OCI-LY1 (cell line): ENCODE data around the gene EDC4.

Experiments
- CTCF ChIP-seq: fragments of 200-600 bp; sonication (generic), shearing (Covaris generic); IDR thresholded peaks from 2 replicates; pipeline ENCODE4 v1.5.1; 2017; ENCODE audit warnings: mild to moderate bottlenecking, antibody characterized with exemption, low read length, moderate library complexity, mixed read lengths
- EZH2 ChIP-seq: fragments of 200-600 bp; sonication (generic), shearing (Covaris generic); IDR thresholded peaks from 2 replicates; pipeline ENCODE4 v1.8.0; 2017; ENCODE audit warnings: borderline replicate concordance, mixed run types, mild to moderate bottlenecking, antibody characterized with exemption, low read length, moderate library complexity, mixed read lengths

- TF ChIP-seq CTCF (no peak), EZH2 (no peak)
These were observed 6.0 kb downstream of the EDC4 start for GRCh38 chr16:67878846-67879245.
